Osteoblast (primary cell): ENCODE data around the gene OGDHL. TPM values are rescaled to one million over a fixed set of nuclear protein-coding genes. Genes with fewer than 3 reads are reported as not detected.

Source experiments
- DNase-seq: peaks from one replicate; pipeline ENCODE4 v3.0.0; 2011; ENCODE audit warnings: low spot score, mixed read lengths; ENCODE audit not compliant: insufficient read length; ENCODE audit errors: missing footprints
- H2AFZ ChIP-seq: 2 replicates; pipeline ENCODE4 v1.6.0; 2011; ENCODE audit warnings: mild to moderate bottlenecking, low read length
- H3K27ac ChIP-seq: 2 replicates; pipeline ENCODE4 v1.5.1; 2011; ENCODE audit warnings: mild to moderate bottlenecking, low read depth, low read length, moderate library complexity
- H3K27me3 ChIP-seq: 2 replicates; pipeline ENCODE4 v1.6.0; 2012; ENCODE audit warnings: mild to moderate bottlenecking, control low read depth, inconsistent platforms, low read length, moderate library complexity; ENCODE audit not compliant: insufficient read depth
- H3K36me3 ChIP-seq: 2 replicates; pipeline ENCODE4 v1.5.1; 2011; ENCODE audit warnings: mild to moderate bottlenecking, low read length, control low read depth, moderate library complexity; ENCODE audit not compliant: insufficient read depth
- H3K4me1 ChIP-seq: 2 replicates; pipeline ENCODE4 v1.5.1; 2011; ENCODE audit warnings: mild to moderate bottlenecking, low read length, control low read depth, moderate library complexity; ENCODE audit not compliant: insufficient read depth
- H3K4me2 ChIP-seq: 2 replicates; pipeline ENCODE4 v1.6.0; 2011; ENCODE audit warnings: mild to moderate bottlenecking, low read length; ENCODE audit not compliant: insufficient read depth
- H3K4me3 ChIP-seq: fragments of 200-600 bp; sonication (generic); 3 replicates; pipeline ENCODE4 v1.5.1; 2012; ENCODE audit warnings: mild to moderate bottlenecking, low read length, inconsistent platforms; ENCODE audit not compliant: insufficient read depth
- H3K79me2 ChIP-seq: 2 replicates; pipeline ENCODE4 v1.6.0; 2012; ENCODE audit warnings: mild to moderate bottlenecking, low read length, control low read depth, inconsistent platforms; ENCODE audit not compliant: insufficient read depth
- H3K9me3 ChIP-seq: 2 replicates; pipeline ENCODE4 v1.5.1; 2011; ENCODE audit warnings: low read depth, low read length, control low read depth
- H4K20me1 ChIP-seq: 2 replicates; pipeline ENCODE4 v1.6.0; 2012; ENCODE audit warnings: mild to moderate bottlenecking, low read length, control low read depth; ENCODE audit not compliant: insufficient read depth
- total RNA-seq: library from RNA; depleted of rRNA; stranded (reverse); fragments of >200 nt; gene quantifications from 2 replicates; pipeline ENCODE4 v1.2.3, GENCODE V29; 2012
- TF ChIP-seq, protein P1 (sequence below): IDR thresholded peaks from 2 replicates; pipeline ENCODE4 v1.5.1; 2011; ENCODE audit warnings: mild to moderate bottlenecking, low read depth, low read length, moderate library complexity; ENCODE audit errors: extremely low read depth

Gene OGDHL
- total RNA-seq, 1 donor = 0.36 TPM

DNA sequence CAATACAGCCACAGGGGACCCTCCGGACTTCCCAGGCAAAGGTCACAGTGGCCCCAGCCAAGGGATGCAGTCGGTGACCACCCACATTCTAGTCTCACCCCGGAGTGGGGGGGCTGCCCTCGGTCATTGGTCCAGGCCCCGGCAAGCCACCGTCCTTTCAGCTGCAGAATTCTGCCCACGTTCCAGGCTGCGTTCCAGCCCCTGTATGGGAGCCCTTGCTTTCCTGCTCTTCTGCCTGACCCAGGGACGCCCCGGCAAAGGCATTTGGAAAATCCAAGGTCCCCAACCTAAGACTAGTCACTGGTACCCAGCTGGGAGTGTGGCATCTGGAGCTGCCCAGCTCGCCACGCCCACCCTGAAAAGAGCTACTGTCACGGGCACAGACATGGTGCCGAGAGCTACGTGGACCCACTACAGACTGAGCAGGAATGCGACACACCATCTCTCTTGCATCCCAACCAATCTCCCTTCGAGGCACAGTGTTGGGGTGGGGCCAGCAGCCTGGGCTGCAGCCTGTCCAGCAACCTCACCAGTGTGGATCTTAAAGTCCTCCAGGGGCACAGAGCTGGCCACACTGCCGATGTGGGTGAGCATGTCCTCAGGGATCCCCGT lies 18.6 kb downstream of the OGDHL start:
- Histone ChIP-seq H3K4me2 (no peak overlapping the region), H2AFZ (no peak overlapping the region), H3K4me1 (no peaks in the 10 kb centered on the region), H3K27me3 (no peaks in the 10 kb centered on the region), H3K36me3 (no peaks in the 10 kb centered on the region), H3K79me2 (no peaks in the 10 kb centered on the region), H3K4me3 (no peak overlapping the region), H3K27ac (no peak overlapping the region), H3K9me3 (no peaks in the 10 kb centered on the region), H4K20me1 (no peaks in the 10 kb centered on the region)
- no peak for DNase-seq
- TF ChIP-seq, protein P1, sequence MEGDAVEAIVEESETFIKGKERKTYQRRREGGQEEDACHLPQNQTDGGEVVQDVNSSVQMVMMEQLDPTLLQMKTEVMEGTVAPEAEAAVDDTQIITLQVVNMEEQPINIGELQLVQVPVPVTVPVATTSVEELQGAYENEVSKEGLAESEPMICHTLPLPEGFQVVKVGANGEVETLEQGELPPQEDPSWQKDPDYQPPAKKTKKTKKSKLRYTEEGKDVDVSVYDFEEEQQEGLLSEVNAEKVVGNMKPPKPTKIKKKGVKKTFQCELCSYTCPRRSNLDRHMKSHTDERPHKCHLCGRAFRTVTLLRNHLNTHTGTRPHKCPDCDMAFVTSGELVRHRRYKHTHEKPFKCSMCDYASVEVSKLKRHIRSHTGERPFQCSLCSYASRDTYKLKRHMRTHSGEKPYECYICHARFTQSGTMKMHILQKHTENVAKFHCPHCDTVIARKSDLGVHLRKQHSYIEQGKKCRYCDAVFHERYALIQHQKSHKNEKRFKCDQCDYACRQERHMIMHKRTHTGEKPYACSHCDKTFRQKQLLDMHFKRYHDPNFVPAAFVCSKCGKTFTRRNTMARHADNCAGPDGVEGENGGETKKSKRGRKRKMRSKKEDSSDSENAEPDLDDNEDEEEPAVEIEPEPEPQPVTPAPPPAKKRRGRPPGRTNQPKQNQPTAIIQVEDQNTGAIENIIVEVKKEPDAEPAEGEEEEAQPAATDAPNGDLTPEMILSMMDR = no peak

DNA sequence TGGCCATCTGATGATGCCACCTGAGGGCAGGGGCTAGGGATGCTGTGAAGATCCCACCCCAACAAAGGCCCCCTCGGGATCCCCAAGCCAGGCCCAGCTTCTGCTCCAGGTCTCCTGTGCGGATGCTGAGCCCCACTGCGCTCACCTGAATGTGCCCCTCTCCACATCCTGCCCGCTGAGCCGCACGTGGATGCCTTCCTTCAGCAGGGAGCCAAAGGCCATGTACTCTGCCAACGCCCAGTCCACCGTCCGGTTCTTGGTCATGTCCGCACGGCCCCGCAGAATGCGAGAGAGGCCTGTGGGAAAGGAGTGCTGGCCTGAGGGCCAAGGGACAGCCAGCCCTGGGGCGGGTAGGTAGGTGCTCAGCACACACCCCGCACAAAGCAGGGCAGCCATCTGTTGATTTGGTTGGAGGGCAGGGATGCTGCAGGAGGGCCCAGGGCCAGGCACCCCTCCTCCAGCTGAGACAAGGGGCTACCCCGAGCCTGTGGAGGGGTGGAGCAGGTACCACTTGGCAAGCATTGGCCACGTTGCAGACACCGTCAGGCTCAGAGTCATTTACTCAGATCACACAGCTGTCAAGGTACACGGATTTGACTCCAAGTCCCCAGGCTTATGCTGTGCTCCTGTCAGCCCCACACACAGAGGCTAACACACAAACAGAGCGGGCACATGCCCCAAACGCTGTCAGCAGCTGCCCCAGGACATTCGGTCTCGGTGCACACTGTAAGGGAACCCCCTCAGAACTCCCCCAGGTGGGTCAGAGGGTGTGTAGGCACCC lies 19.2 kb downstream of the OGDHL start:
- H3K4me2 ChIP-seq = no peak overlapping the region
- no peak overlapping the region for H3K4me3 ChIP-seq
- no peaks in the 10 kb centered on the region for H4K20me1 ChIP-seq
- no peaks in the 10 kb centered on the region for H3K9me3 ChIP-seq
- no peak overlapping the region for H3K27ac ChIP-seq
- no peaks in the 10 kb centered on the region for H3K36me3 ChIP-seq
- H3K27me3 ChIP-seq = no peaks in the 10 kb centered on the region
- DNase-seq = peak; percentile 64
- TF ChIP-seq, protein P1 = no peak
- H3K79me2 ChIP-seq = no peaks in the 10 kb centered on the region
- H2AFZ ChIP-seq = no peak overlapping the region
- H3K4me1 ChIP-seq = no peaks in the 10 kb centered on the region

DNA sequence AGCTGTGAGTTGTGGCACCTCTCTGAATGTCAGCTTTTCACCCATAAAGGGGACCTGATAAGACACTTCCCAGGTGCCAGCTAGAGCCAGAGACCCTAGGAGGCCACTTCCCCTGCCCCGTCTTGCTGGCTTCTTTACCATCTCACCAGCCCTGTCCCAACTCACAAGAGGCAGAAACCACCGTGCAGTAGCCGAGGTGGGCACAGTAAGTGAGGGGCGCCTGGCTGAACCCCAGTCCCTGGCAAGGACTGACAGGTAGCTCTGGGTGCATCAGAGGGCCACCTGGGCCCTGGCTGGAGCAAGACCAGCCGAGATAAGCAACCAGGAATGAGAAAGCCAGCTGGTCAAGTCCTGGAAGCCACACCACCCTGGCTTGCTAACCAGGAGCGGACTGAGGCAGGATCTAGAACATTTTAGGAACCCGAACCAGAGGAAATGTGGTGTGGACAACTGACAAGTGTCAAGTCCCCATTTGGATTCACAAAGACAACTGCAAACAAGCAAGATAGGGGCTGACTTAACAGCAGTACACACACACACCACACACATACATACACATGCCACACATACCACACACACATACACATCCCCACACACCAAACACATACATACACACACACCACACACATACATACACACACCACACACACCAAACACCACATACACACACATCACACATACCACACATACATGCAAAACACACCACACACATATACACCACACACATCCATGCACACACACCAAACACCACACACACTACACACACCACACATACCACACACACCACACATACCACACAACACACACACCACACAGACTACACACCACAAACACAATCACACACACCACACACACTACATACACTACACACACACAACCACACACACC lies 20.8 kb downstream of the OGDHL start:
- no peaks in the 10 kb centered on the region for H3K4me1 ChIP-seq
- H3K4me2 ChIP-seq = no peak overlapping the region
- TF ChIP-seq, protein P1 = no peak
- H2AFZ ChIP-seq = no peak overlapping the region
- H3K4me3 ChIP-seq = no peak overlapping the region
- no peaks in the 10 kb centered on the region for H3K79me2 ChIP-seq
- H4K20me1 ChIP-seq = no peaks in the 10 kb centered on the region
- H3K9me3 ChIP-seq = no peaks in the 10 kb centered on the region
- H3K36me3 ChIP-seq = no peaks in the 10 kb centered on the region
- DNase-seq = peak; percentile 66
- H3K27ac ChIP-seq = no peak overlapping the region
- no peaks in the 10 kb centered on the region for H3K27me3 ChIP-seq
